WTC11 (cell line): ENCODE results near the gene KDM2B. TPM values are rescaled to one million over a fixed set of nuclear protein-coding genes. Genes with fewer than 3 reads are reported as not detected.

Source experiments
- ATAC-seq: fragments of 200-7000 bp; cut with Tn5 transposase; 2 replicates; pipeline ENCODE4 v1.10.0; 2021; ENCODE audit warnings: mild to moderate bottlenecking, moderate library complexity
- CTCF ChIA-PET: fragments of 300-600 bp; sonication (Branson Sonifier 250); formaldehyde crosslinking; loops from one replicate; lab custom pipeline; 2021; ENCODE audit warnings: antibody characterized with exemption; lab: Charles Lee
- POLR2A ChIA-PET: fragments of 350-600 bp; sonication (Branson Sonifier 250); formaldehyde crosslinking; loops from one replicate; lab custom pipeline; 2021; ENCODE audit warnings: antibody characterized with exemption; lab: Charles Lee
- DNase-seq: peaks from one replicate; pipeline ENCODE4 v3.0.0; 2021; ENCODE audit warnings: low spot score
- H3K27ac Mint-ChIP-seq: 2 replicates; pipeline ENCODE4 v1.8.0; 2021; ENCODE audit warnings: mixed read lengths
- H3K27me3 Mint-ChIP-seq: 2 replicates; pipeline ENCODE4 v1.8.0; 2021; ENCODE audit warnings: low read depth, mild to moderate bottlenecking, moderate library complexity, mixed read lengths
- H3K36me3 Mint-ChIP-seq: 2 replicates; pipeline ENCODE4 v1.8.0; 2021; ENCODE audit warnings: mixed read lengths
- H3K4me1 Mint-ChIP-seq: 2 replicates; pipeline ENCODE4 v1.8.0; 2022; ENCODE audit warnings: mixed read lengths
- H3K4me3 Mint-ChIP-seq: 2 replicates; pipeline ENCODE4 v1.8.0; 2021; ENCODE audit warnings: mild to moderate bottlenecking, moderate library complexity, mixed read lengths
- H3K9me3 Mint-ChIP-seq: 2 replicates; pipeline ENCODE4 v1.8.0; 2021; ENCODE audit warnings: mixed read lengths
- AR ChIP-seq: fragments of 250-450 bp; sonication (Bioruptor Pico); IDR thresholded peaks from 2 replicates; pipeline ENCODE4 v1.9.0; 2021; ENCODE audit warnings: mild to moderate bottlenecking
- CDX4 ChIP-seq: fragments of 250-450 bp; sonication (Bioruptor Pico); IDR thresholded peaks from 2 replicates; pipeline ENCODE4 v1.9.0; 2021; ENCODE audit warnings: moderate library complexity, mild to moderate bottlenecking, inconsistent platforms, borderline replicate concordance
- ESRRA ChIP-seq: sonication (generic); formaldehyde crosslinking; IDR thresholded peaks from 2 replicates; pipeline ENCODE4 v1.8.1; 2022; ENCODE audit warnings: mild to moderate bottlenecking, missing genetic modification reagents, borderline replicate concordance
- FOXP1 ChIP-seq: sonication (generic); formaldehyde crosslinking; IDR thresholded peaks from 2 replicates; pipeline ENCODE4 v1.8.0; 2022; ENCODE audit warnings: missing genetic modification reagents, mild to moderate bottlenecking, moderate library complexity, borderline replicate concordance
- FOXP4 ChIP-seq: sonication (generic); formaldehyde crosslinking; IDR thresholded peaks from 2 replicates; pipeline ENCODE4 v1.8.0; 2022; ENCODE audit warnings: mild to moderate bottlenecking, missing genetic modification reagents
- NFE2L1 ChIP-seq: sonication (generic); formaldehyde crosslinking; IDR thresholded peaks from 2 replicates; pipeline ENCODE4 v1.8.1; 2023; ENCODE audit warnings: missing genetic modification reagents
- NFYB ChIP-seq: sonication (generic); formaldehyde crosslinking; conservative IDR thresholded peaks from 2 replicates; pipeline ENCODE4 v1.8.0; 2022; ENCODE audit warnings: low read depth, missing genetic modification reagents
- SMAD3 ChIP-seq: sonication (generic); formaldehyde crosslinking; IDR thresholded peaks from 2 replicates; pipeline ENCODE4 v1.8.0; 2022; ENCODE audit warnings: missing genetic modification reagents, mild to moderate bottlenecking, borderline replicate concordance
- SOX15 ChIP-seq: fragments of 250-450 bp; sonication (Bioruptor Pico); IDR thresholded peaks from 2 replicates; pipeline ENCODE4 v1.9.0; 2021; ENCODE audit warnings: mild to moderate bottlenecking
- SP1 ChIP-seq: sonication (generic); formaldehyde crosslinking; conservative IDR thresholded peaks from 2 replicates; pipeline ENCODE4 v1.8.1; 2022; ENCODE audit warnings: missing genetic modification reagents
- TEAD4 ChIP-seq: sonication (generic); formaldehyde crosslinking; IDR thresholded peaks from 2 replicates; pipeline ENCODE4 v1.8.0; 2022; ENCODE audit warnings: mild to moderate bottlenecking, missing genetic modification reagents
- ZBTB21 ChIP-seq: sonication (generic); formaldehyde crosslinking; IDR thresholded peaks from 2 replicates; pipeline ENCODE4 v1.8.1; 2023; ENCODE audit warnings: mild to moderate bottlenecking, missing genetic modification reagents, borderline replicate concordance
- ZNF219 ChIP-seq: sonication (generic); formaldehyde crosslinking; IDR thresholded peaks from 2 replicates; pipeline ENCODE4 v1.8.0; 2023; ENCODE audit warnings: missing genetic modification reagents, mild to moderate bottlenecking, borderline replicate concordance
- ZNF232 ChIP-seq: sonication (generic); formaldehyde crosslinking; IDR thresholded peaks from 2 replicates; pipeline ENCODE4 v1.8.0; 2022; ENCODE audit warnings: mild to moderate bottlenecking, missing genetic modification reagents
- ZNF317 ChIP-seq: sonication (generic); formaldehyde crosslinking; IDR thresholded peaks from 2 replicates; pipeline ENCODE4 v1.8.1; 2023; ENCODE audit warnings: low read depth, mild to moderate bottlenecking, moderate library complexity, missing genetic modification reagents, borderline replicate concordance
- ZNF396 ChIP-seq: fragments of 250-450 bp; sonication (Bioruptor Pico); IDR thresholded peaks from 2 replicates; pipeline ENCODE4 v1.8.0; 2021; ENCODE audit warnings: mild to moderate bottlenecking, moderate library complexity, borderline replicate concordance
- ZNF532 ChIP-seq: fragments of 250-450 bp; sonication (Bioruptor Pico); IDR thresholded peaks from 2 replicates; pipeline ENCODE4 v1.9.0; 2021; ENCODE audit warnings: mild to moderate bottlenecking, borderline replicate concordance
- ZSCAN18 ChIP-seq: fragments of 250-450 bp; sonication (Bioruptor Pico); IDR thresholded peaks from 2 replicates; pipeline ENCODE4 v2.1.2; 2022; ENCODE audit warnings: mild to moderate bottlenecking, moderate library complexity
- total RNA-seq: library from RNA; stranded (reverse); gene quantifications from 3 replicates; pipeline ENCODE4 v1.2.3, GENCODE V29; 2021
- TF ChIP-seq, protein P1 (sequence below): sonication (generic); formaldehyde crosslinking; conservative IDR thresholded peaks from 2 replicates; pipeline ENCODE4 v1.8.1; 2023; ENCODE audit warnings: mild to moderate bottlenecking, low read depth, missing genetic modification reagents, moderate library complexity

Gene KDM2B
- total RNA-seq, 1 experiment from 2014 or later: 147 TPM

- Mint-ChIP-seq H3K27ac (peak overlapping the region; percentile 83), H3K36me3 (peaks cover 52% of the 10 kb centered on the region), H3K9me3 (peaks cover 7% of the 10 kb centered on the region), H3K4me1 (peaks cover 17% of the 10 kb centered on the region), H3K27me3 (no peaks in the 10 kb centered on the region), H3K4me3 (no peak overlapping the region)
- POLR2A ChIA-PET: no interaction called here
- CTCF ChIA-PET: interaction anchor here (0.8 to 1.0 kb wide), 2 partner anchors 14 to 173 kb away, joined by 3 to 11 read pairs; no protein-coding TSS in a partner anchor
- ATAC-seq: peak; percentile 99
- peak; percentile 79 for DNase-seq
- TF ChIP-seq TEAD4 (CRISPR knock-in tag) (no peak), ZNF232 (no peak), SP1 (0 out of 2 replicates have a peak, but pooled peaks have one; percentile 35), FOXP1 (CRISPR knock-in tag) (0 out of 2 replicates have a peak, but pooled peaks have one; percentile 35), NFE2L1 (CRISPR knock-in tag) (no peak), ESRRA (CRISPR knock-in tag) (no peak), ZSCAN18 (CRISPR knock-in tag) (no peak), ZNF219 (CRISPR knock-in tag) (no peak), ZNF396 (no peak), AR (no peak), NFYB (CRISPR knock-in tag) (peak; percentile 48), FOXP4 (CRISPR knock-in tag) (no peak), ZNF317 (CRISPR knock-in tag) (no peak), SMAD3 (no peak)
These were observed 67.2 kb downstream of the KDM2B start for GRCh38 chr12:121513464-121514183.

DNA sequence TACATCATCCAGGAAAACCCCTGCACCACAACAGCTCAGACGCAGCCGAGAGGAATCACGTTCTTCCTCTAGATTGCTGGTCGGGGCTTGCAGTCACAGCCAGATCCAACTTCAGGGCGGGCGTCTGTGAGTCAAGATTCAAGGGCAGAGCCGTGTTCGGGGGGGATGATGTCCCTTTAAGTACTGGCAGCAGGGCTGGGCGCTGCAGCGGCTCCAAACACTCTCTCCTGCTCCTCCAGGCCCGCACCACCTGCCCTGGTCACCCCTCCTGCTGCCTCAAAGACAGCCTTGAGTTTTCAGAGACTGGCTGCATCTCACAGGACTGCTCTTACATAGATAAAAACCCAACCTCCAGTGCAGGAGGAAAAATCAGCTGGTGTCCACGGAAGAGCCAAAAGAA lies 68.3 kb downstream of the KDM2B start:
- no peak for ATAC-seq
- no peak for DNase-seq
- no peak overlapping the region for H3K27ac Mint-ChIP-seq
- H3K27me3 Mint-ChIP-seq: no peaks in the 10 kb centered on the region
- CTCF ChIA-PET: no interaction called here
- peaks cover 60% of the 10 kb centered on the region for H3K36me3 Mint-ChIP-seq
- POLR2A ChIA-PET: no interaction called here
- H3K4me3 Mint-ChIP-seq: no peak overlapping the region
- H3K4me1 Mint-ChIP-seq: peaks cover 17% of the 10 kb centered on the region
- H3K9me3 Mint-ChIP-seq: peaks cover 7% of the 10 kb centered on the region
- TF ChIP-seq SMAD3 (no peak), ZNF532 (CRISPR knock-in tag) (no peak), CDX4 (no peak), ZBTB21 (CRISPR knock-in tag) (no peak), SOX15 (CRISPR knock-in tag) (no peak)
- TF ChIP-seq, protein P1, sequence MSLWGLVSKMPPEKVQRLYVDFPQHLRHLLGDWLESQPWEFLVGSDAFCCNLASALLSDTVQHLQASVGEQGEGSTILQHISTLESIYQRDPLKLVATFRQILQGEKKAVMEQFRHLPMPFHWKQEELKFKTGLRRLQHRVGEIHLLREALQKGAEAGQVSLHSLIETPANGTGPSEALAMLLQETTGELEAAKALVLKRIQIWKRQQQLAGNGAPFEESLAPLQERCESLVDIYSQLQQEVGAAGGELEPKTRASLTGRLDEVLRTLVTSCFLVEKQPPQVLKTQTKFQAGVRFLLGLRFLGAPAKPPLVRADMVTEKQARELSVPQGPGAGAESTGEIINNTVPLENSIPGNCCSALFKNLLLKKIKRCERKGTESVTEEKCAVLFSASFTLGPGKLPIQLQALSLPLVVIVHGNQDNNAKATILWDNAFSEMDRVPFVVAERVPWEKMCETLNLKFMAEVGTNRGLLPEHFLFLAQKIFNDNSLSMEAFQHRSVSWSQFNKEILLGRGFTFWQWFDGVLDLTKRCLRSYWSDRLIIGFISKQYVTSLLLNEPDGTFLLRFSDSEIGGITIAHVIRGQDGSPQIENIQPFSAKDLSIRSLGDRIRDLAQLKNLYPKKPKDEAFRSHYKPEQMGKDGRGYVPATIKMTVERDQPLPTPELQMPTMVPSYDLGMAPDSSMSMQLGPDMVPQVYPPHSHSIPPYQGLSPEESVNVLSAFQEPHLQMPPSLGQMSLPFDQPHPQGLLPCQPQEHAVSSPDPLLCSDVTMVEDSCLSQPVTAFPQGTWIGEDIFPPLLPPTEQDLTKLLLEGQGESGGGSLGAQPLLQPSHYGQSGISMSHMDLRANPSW: no peak
